Osteoblast (primary cell): ENCODE measurements around the gene PLOD1. TPM values are rescaled to one million over a fixed set of nuclear protein-coding genes. Genes with fewer than 3 reads are reported as not detected.

ENCODE experiments used
- DNase-seq: peaks from one replicate; pipeline ENCODE4 v3.0.0; 2011; ENCODE audit warnings: low spot score, mixed read lengths; ENCODE audit not compliant: insufficient read length; ENCODE audit errors: missing footprints
- H2AFZ ChIP-seq: 2 replicates; pipeline ENCODE4 v1.6.0; 2011; ENCODE audit warnings: mild to moderate bottlenecking, low read length
- H3K27ac ChIP-seq: 2 replicates; pipeline ENCODE4 v1.5.1; 2011; ENCODE audit warnings: mild to moderate bottlenecking, low read depth, low read length, moderate library complexity
- H3K27me3 ChIP-seq: 2 replicates; pipeline ENCODE4 v1.6.0; 2012; ENCODE audit warnings: mild to moderate bottlenecking, control low read depth, inconsistent platforms, low read length, moderate library complexity; ENCODE audit not compliant: insufficient read depth
- H3K36me3 ChIP-seq: 2 replicates; pipeline ENCODE4 v1.5.1; 2011; ENCODE audit warnings: mild to moderate bottlenecking, low read length, control low read depth, moderate library complexity; ENCODE audit not compliant: insufficient read depth
- H3K4me1 ChIP-seq: 2 replicates; pipeline ENCODE4 v1.5.1; 2011; ENCODE audit warnings: mild to moderate bottlenecking, low read length, control low read depth, moderate library complexity; ENCODE audit not compliant: insufficient read depth
- H3K4me2 ChIP-seq: 2 replicates; pipeline ENCODE4 v1.6.0; 2011; ENCODE audit warnings: mild to moderate bottlenecking, low read length; ENCODE audit not compliant: insufficient read depth
- H3K4me3 ChIP-seq: fragments of 200-600 bp; sonication (generic); 3 replicates; pipeline ENCODE4 v1.5.1; 2012; ENCODE audit warnings: mild to moderate bottlenecking, low read length, inconsistent platforms; ENCODE audit not compliant: insufficient read depth
- H3K79me2 ChIP-seq: 2 replicates; pipeline ENCODE4 v1.6.0; 2012; ENCODE audit warnings: mild to moderate bottlenecking, low read length, control low read depth, inconsistent platforms; ENCODE audit not compliant: insufficient read depth
- H3K9me3 ChIP-seq: 2 replicates; pipeline ENCODE4 v1.5.1; 2011; ENCODE audit warnings: low read depth, low read length, control low read depth
- H4K20me1 ChIP-seq: 2 replicates; pipeline ENCODE4 v1.6.0; 2012; ENCODE audit warnings: mild to moderate bottlenecking, low read length, control low read depth; ENCODE audit not compliant: insufficient read depth
- total RNA-seq: library from RNA; depleted of rRNA; stranded (reverse); fragments of >200 nt; gene quantifications from 2 replicates; pipeline ENCODE4 v1.2.3, GENCODE V29; 2012
- TF ChIP-seq, protein P1 (sequence below): IDR thresholded peaks from 2 replicates; pipeline ENCODE4 v1.5.1; 2011; ENCODE audit warnings: mild to moderate bottlenecking, low read depth, low read length, moderate library complexity; ENCODE audit errors: extremely low read depth

PLOD1 gene
- total RNA-seq, 1 donor: 281 TPM

DNA sequence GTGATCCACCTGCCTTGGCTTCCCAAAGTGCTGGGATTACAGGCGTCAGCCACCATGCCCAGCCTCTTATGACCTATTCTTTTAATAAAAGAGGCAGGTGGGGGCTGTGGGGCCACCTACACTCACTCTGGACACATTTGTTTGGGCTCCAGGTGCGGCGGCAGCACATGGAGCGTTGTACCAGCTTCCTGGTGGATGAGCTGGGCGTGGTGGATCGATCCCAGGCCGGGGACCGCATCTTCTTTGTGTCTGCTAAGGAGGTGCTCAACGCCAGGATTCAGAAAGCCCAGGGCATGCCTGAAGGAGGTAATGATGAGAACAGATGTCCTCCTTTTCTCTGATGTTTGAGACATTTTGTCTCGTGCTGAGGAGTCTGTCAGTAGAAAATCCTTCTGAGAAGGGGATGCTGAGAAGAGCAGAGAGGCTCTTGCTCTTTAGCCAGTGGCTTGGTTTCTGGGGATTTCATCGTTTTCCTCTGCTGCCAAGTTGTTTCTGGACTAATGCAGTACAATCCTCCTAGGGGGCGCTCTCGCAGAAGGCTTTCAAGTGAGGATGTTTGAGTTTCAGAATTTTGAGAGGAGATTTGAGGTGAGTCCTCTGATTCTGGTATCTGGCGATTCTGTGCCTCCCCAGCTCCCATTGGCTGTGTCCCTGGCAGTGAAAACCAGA, 66.9 kb downstream of the PLOD1 start:
- Histone ChIP-seq H4K20me1 (no peaks in the 10 kb centered on the region), H3K4me1 (peaks cover 2% of the 10 kb centered on the region), H3K9me3 (no peaks in the 10 kb centered on the region), H3K27me3 (no peaks in the 10 kb centered on the region), H3K4me2 (no peak overlapping the region), H3K27ac (no peak overlapping the region), H3K4me3 (no peak overlapping the region), H2AFZ (peak overlapping the region; percentile 16), H3K36me3 (peaks cover 75% of the 10 kb centered on the region), H3K79me2 (no peaks in the 10 kb centered on the region)
- TF ChIP-seq, protein P1, sequence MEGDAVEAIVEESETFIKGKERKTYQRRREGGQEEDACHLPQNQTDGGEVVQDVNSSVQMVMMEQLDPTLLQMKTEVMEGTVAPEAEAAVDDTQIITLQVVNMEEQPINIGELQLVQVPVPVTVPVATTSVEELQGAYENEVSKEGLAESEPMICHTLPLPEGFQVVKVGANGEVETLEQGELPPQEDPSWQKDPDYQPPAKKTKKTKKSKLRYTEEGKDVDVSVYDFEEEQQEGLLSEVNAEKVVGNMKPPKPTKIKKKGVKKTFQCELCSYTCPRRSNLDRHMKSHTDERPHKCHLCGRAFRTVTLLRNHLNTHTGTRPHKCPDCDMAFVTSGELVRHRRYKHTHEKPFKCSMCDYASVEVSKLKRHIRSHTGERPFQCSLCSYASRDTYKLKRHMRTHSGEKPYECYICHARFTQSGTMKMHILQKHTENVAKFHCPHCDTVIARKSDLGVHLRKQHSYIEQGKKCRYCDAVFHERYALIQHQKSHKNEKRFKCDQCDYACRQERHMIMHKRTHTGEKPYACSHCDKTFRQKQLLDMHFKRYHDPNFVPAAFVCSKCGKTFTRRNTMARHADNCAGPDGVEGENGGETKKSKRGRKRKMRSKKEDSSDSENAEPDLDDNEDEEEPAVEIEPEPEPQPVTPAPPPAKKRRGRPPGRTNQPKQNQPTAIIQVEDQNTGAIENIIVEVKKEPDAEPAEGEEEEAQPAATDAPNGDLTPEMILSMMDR: peak; percentile 66
- DNase-seq: peak; percentile 57

DNA sequence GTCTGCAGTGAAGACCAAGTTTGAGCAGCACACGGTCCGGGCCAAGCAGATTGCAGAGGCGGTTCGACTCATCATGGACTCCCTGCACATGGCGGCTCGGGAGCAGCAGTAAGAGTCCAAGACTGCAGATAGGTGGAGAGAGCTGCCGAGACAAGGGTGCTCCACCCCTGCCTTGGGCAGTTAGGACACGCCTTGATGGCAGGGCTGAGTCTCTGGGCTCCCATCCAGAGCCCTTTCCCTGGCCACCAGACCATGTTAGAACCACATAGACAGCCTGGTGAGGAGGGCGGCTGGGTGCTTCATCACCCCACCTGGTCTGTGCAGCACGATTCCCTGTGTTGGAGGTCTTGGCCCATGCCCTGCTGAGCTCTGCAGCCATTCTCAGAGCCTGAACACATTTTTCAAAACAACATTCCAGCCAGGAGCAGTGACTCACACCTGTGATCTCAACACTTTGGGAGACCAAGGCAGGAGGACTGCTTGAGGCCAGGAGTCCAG, 67.5 kb downstream of the PLOD1 start:
- Histone ChIP-seq H3K27me3 (no peaks in the 10 kb centered on the region), H2AFZ (peak overlapping the region; percentile 16), H3K4me3 (no peak overlapping the region), H4K20me1 (no peaks in the 10 kb centered on the region), H3K27ac (no peak overlapping the region), H3K9me3 (no peaks in the 10 kb centered on the region), H3K4me1 (peaks cover 2% of the 10 kb centered on the region), H3K79me2 (no peaks in the 10 kb centered on the region), H3K36me3 (peaks cover 78% of the 10 kb centered on the region), H3K4me2 (no peak overlapping the region)
- DNase-seq: peak; percentile 79
- TF ChIP-seq, protein P1: no peak

DNA sequence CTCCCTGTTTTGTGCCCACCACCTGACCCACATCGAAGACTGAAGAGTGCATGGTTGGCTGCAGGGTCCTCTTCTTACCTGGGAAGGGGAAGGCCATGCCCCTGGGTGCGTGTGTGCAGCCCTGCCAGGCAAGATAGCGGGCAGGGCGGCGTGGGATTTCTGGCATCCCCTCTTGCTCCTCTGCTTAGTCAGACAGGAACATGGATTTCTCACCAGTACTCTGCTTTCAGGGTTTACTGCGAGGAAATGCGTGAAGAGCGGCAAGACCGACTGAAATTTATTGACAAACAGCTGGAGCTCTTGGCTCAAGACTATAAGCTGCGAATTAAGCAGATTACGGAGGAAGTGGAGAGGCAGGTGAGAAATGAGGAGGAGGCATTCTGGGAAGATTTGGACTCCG, 69.2 kb downstream of the PLOD1 start:
- H3K4me3 ChIP-seq: no peak overlapping the region
- H3K4me1 ChIP-seq: peaks cover 2% of the 10 kb centered on the region
- no peak overlapping the region for H3K27ac ChIP-seq
- no peaks in the 10 kb centered on the region for H4K20me1 ChIP-seq
- no peak overlapping the region for H2AFZ ChIP-seq
- no peak overlapping the region for H3K4me2 ChIP-seq
- H3K27me3 ChIP-seq: no peaks in the 10 kb centered on the region
- DNase-seq: no peak
- no peaks in the 10 kb centered on the region for H3K79me2 ChIP-seq
- TF ChIP-seq, protein P1: no peak
- peaks cover 71% of the 10 kb centered on the region for H3K36me3 ChIP-seq
- H3K9me3 ChIP-seq: no peaks in the 10 kb centered on the region

DNA sequence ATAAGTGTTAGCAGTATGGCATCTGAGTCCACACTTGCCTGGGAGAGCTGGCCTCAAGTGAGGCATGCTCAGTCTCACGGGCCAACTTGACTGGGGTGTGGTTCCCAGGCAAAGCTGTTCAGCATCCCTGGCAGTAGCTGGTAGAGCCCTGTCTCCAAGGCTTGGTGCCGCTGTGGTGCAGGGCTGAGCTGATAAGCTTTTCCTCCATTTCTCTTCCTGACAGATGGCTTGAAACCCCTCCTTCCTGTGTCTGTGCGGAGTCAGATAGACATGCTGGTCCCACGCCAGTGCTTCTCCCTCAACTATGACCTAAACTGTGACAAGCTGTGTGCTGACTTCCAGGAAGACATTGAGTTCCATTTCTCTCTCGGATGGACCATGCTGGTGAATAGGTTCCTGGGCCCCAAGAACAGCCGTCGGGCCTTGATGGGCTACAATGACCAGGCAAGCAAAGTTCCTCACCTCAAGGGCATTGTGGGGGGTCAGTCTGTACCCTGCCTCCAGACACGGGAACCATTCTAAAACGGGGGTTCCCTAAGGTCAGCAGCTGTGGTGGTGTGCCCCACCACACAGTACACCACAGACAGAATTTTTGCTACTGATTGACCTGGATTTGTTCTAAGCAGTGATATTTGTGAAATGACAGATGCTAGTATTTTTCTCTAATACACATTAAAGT, 71.1 kb downstream of the PLOD1 start:
- Histone ChIP-seq H3K4me1 (peaks cover 2% of the 10 kb centered on the region), H4K20me1 (no peaks in the 10 kb centered on the region), H3K4me3 (no peak overlapping the region), H3K27me3 (no peaks in the 10 kb centered on the region), H3K27ac (no peak overlapping the region), H3K9me3 (no peaks in the 10 kb centered on the region), H3K36me3 (peaks cover 72% of the 10 kb centered on the region), H3K79me2 (no peaks in the 10 kb centered on the region), H3K4me2 (no peak overlapping the region), H2AFZ (no peak overlapping the region)
- DNase-seq: peak; percentile 62
- TF ChIP-seq, protein P1: no peak
